IMR-90 (cell line): ENCODE measurements around the gene CMSS1. TPM values are rescaled to one million over a fixed set of nuclear protein-coding genes. Genes with fewer than 3 reads are reported as not detected.
A peak's percentile ranks its signal among the peaks of the same experiment; 100 is the strongest.

Source experiments
- ATAC-seq: fragments of 200-7000 bp; cut with Tn5 transposase; 2 replicates; pipeline ENCODE4 v1.9.1; 2020; ENCODE audit warnings: low read depth, mild to moderate bottlenecking, moderate library complexity
- BruUV-seq: library from RNA; stranded (reverse); fragments of 400-500 nt; replicated peaks from 2 replicates; lab custom pipeline; 2021; lab: Mats Ljungman, UMichigan
- CTCF ChIA-PET: fragments of 300-600 bp; formaldehyde crosslinking; extraction: SDS; loops from one replicate; lab custom pipeline; 2021; ENCODE audit warnings: antibody characterized with exemption; lab: Yijun Ruan, JAX
- POLR2A ChIA-PET: fragments of 300-600 bp; sonication (Branson Sonifier 250); formaldehyde crosslinking; loops from one replicate; lab custom pipeline; 2022; ENCODE audit warnings: antibody characterized with exemption; ENCODE audit not compliant: unreplicated experiment; lab: Charles Lee
- DNase-seq: peaks from one replicate; pipeline ENCODE4 v3.0.0; 2013
- H2AFZ ChIP-seq: replicated peaks from 2 replicates; pipeline ENCODE3; 2013; ENCODE audit warnings: low read length, mild to moderate bottlenecking; ENCODE audit not compliant: poor library complexity
- H2AK5ac ChIP-seq: 2 replicates; pipeline ENCODE4 v1.6.1; 2013; ENCODE audit warnings: low read depth, low read length, inconsistent platforms
- H2AK9ac ChIP-seq: replicated peaks from 2 replicates; pipeline ENCODE3; 2013; ENCODE audit warnings: mild to moderate bottlenecking, low read depth, low read length, moderate library complexity; ENCODE audit not compliant: poor library complexity
- H2BK120ac ChIP-seq: 2 replicates; pipeline ENCODE4 v1.6.1; 2013; ENCODE audit warnings: low read depth, low read length, inconsistent platforms
- H2BK15ac ChIP-seq: 3 replicates; pipeline ENCODE4 v1.6.1; 2013; ENCODE audit warnings: low read depth, low read length, inconsistent platforms
- H2BK20ac ChIP-seq: 2 replicates; pipeline ENCODE4 v1.6.1; 2013; ENCODE audit warnings: low read depth, mild to moderate bottlenecking, inconsistent platforms, low read length, moderate library complexity
- H2BK5ac ChIP-seq: 2 replicates; pipeline ENCODE4 v1.6.1; 2013; ENCODE audit warnings: mild to moderate bottlenecking, low read depth, low read length, inconsistent platforms; ENCODE audit not compliant: poor library complexity, severe bottlenecking
- H3K14ac ChIP-seq: replicated peaks from 2 replicates; pipeline ENCODE4 v1.6.1; 2013; ENCODE audit warnings: low read depth, low read length, inconsistent platforms
- H3K18ac ChIP-seq: 2 replicates; pipeline ENCODE4 v1.6.1; 2013; ENCODE audit warnings: low read depth, low read length, control low read depth
- H3K23ac ChIP-seq: 2 replicates; pipeline ENCODE4 v1.6.1; 2013; ENCODE audit warnings: low read depth, low read length, inconsistent platforms
- H3K27ac ChIP-seq: 2 replicates; pipeline ENCODE4 v1.5.1; 2013; ENCODE audit warnings: mild to moderate bottlenecking, control low read depth, low read length; ENCODE audit not compliant: insufficient read depth
- H3K27me3 ChIP-seq: 2 replicates; pipeline ENCODE4 v1.6.1; 2013; ENCODE audit warnings: low read length; ENCODE audit not compliant: control insufficient read depth, insufficient read depth
- H3K36me3 ChIP-seq: 2 replicates; pipeline ENCODE4 v1.6.1; 2013; ENCODE audit warnings: low read length, mixed read lengths; ENCODE audit not compliant: control insufficient read depth, insufficient read depth
- H3K4ac ChIP-seq: 2 replicates; pipeline ENCODE4 v1.6.1; 2013; ENCODE audit warnings: low read depth, low read length, inconsistent platforms
- H3K4me1 ChIP-seq: 2 replicates; pipeline ENCODE4 v1.6.1; 2013; ENCODE audit warnings: low read length, mixed read lengths; ENCODE audit not compliant: control insufficient read depth, insufficient read depth
- H3K4me2 ChIP-seq: 2 replicates; pipeline ENCODE4 v1.6.1; 2013; ENCODE audit warnings: low read depth, mild to moderate bottlenecking, control low read depth, low read length, moderate library complexity
- H3K4me3 ChIP-seq: 2 replicates; pipeline ENCODE4 v1.5.1; 2013; ENCODE audit warnings: low read depth, mild to moderate bottlenecking, control low read depth, low read length, moderate library complexity; ENCODE audit not compliant: insufficient read depth
- H3K56ac ChIP-seq: 2 replicates; pipeline ENCODE4 v1.6.1; 2013; ENCODE audit warnings: low read length, inconsistent platforms; ENCODE audit not compliant: insufficient read depth; ENCODE audit errors: extremely low read depth
- H3K79me1 ChIP-seq, 2 experiments: 2 replicates each; pipeline ENCODE4 v1.6.1; 2013; ENCODE audit warnings: low read length in 2 of 2, inconsistent platforms in 1 of 2, low read depth in 1 of 2
- H3K9ac ChIP-seq: 2 replicates; pipeline ENCODE4 v1.6.1; 2013; ENCODE audit warnings: low read depth, low read length, control low read depth
- H3K9me1 ChIP-seq: 2 replicates; pipeline ENCODE4 v1.6.1; 2013; ENCODE audit warnings: low read length, inconsistent platforms; ENCODE audit not compliant: insufficient read depth
- H3K9me3 ChIP-seq: 2 replicates; pipeline ENCODE4 v1.6.1; 2013; ENCODE audit warnings: low read length; ENCODE audit not compliant: control insufficient read depth, insufficient read depth
- H4K20me1 ChIP-seq: 2 replicates; pipeline ENCODE4 v1.6.1; 2013; ENCODE audit warnings: low read length, inconsistent platforms; ENCODE audit not compliant: insufficient read depth
- H4K5ac ChIP-seq: 2 replicates; pipeline ENCODE4 v1.6.1; 2013; ENCODE audit warnings: mild to moderate bottlenecking, low read depth, low read length, control low read depth
- H4K8ac ChIP-seq, 2 experiments: 2 replicates each; pipeline ENCODE4 v1.6.1; 2013; ENCODE audit warnings: low read depth in 2 of 2, low read length in 2 of 2, control low read depth in 1 of 2, inconsistent platforms in 1 of 2
- H4K91ac ChIP-seq: 2 replicates; pipeline ENCODE4 v1.6.1; 2013; ENCODE audit warnings: low read depth, low read length, inconsistent platforms; ENCODE audit not compliant: insufficient read depth
- BHLHE40 ChIP-seq: fragments of 150-350 bp; IDR thresholded peaks from 2 replicates; pipeline ENCODE4 v1.6.1; 2016; ENCODE audit warnings: mild to moderate bottlenecking, low read depth, low read length
- CEBPB ChIP-seq: IDR thresholded peaks from 2 replicates; pipeline ENCODE4 v1.6.1; 2012; ENCODE audit warnings: low read depth, low read length, improper control_type of control experiment
- CHD1 ChIP-seq: IDR thresholded peaks from 2 replicates; pipeline ENCODE4 v1.6.1; 2012; ENCODE audit warnings: low read depth, low read length, improper control_type of control experiment
- FOS ChIP-seq: fragments of 150-350 bp; IDR thresholded peaks from 2 replicates; pipeline ENCODE4 v1.6.1; 2016; ENCODE audit warnings: low read depth, low read length
- MAFK ChIP-seq: IDR thresholded peaks from 2 replicates; pipeline ENCODE4 v1.6.1; 2012; ENCODE audit warnings: low read depth, low read length, improper control_type of control experiment
- MAZ ChIP-seq: IDR thresholded peaks from 2 replicates; pipeline ENCODE4 v1.6.1; 2012; ENCODE audit warnings: low read depth, mild to moderate bottlenecking, low read length, improper control_type of control experiment, moderate library complexity, borderline replicate concordance
- MXI1 ChIP-seq: IDR thresholded peaks from 2 replicates; pipeline ENCODE4 v1.6.1; 2012; ENCODE audit warnings: low read depth, mild to moderate bottlenecking, low read length, moderate library complexity, borderline replicate concordance
- NFE2L2 ChIP-seq: fragments of 150-350 bp; IDR thresholded peaks from 2 replicates; pipeline ENCODE4 v1.6.1; 2016; ENCODE audit warnings: low read depth, mild to moderate bottlenecking, low read length
- POLR2A ChIP-seq: IDR thresholded peaks from 2 replicates; pipeline ENCODE4 v1.6.1; 2012; ENCODE audit warnings: mild to moderate bottlenecking, low read depth, low read length
- RAD21 ChIP-seq: IDR thresholded peaks from 2 replicates; pipeline ENCODE4 v1.6.1; 2012; ENCODE audit warnings: low read length, improper control_type of control experiment
- RCOR1 ChIP-seq: IDR thresholded peaks from 2 replicates; pipeline ENCODE4 v1.6.1; 2012; ENCODE audit warnings: mild to moderate bottlenecking, low read length, improper control_type of control experiment; ENCODE audit not compliant: insufficient replicate concordance
- RFX5 ChIP-seq: IDR thresholded peaks from 2 replicates; pipeline ENCODE4 v1.8.0; 2012; ENCODE audit warnings: low read depth, mild to moderate bottlenecking, low read length, moderate library complexity
- SMC3 ChIP-seq: fragments of 150-350 bp; IDR thresholded peaks from 2 replicates; pipeline ENCODE4 v1.6.1; 2016; ENCODE audit warnings: low read depth, mild to moderate bottlenecking, antibody characterized with exemption, low read length, moderate library complexity
- WGBS, 2 experiments: methylation state at CpG; one replicate each; pipeline versions ENCODE4 v1.1.5 to v1.1.7; 2013; ENCODE audit warnings: missing lambda C conversion rate in 2 of 2; ENCODE audit not compliant: insufficient read length in 1 of 2; ENCODE audit errors: extremely low coverage in 2 of 2; 5-methylcytosine and 5-hydroxymethylcytosine counted together
- dilution Hi-C: fragments of 300-500 bp; cut with HindIII; formaldehyde crosslinking; loops from one replicate; pipeline ENCODE4 v1.14.3; 2018; ENCODE audit warnings: low sequenced_read_pairs; ENCODE audit not compliant: unreplicated experiment
- in situ Hi-C: fragments of 300-500 bp; cut with MboI; formaldehyde crosslinking; loops from 3 replicates; pipeline ENCODE4 v1.14.3; 2019; ENCODE audit warnings: low sequenced_read_pairs, inconsistent platforms, mixed read lengths
- intact Hi-C: fragments of 100-400 bp; cut with micrococcal nuclease; formaldehyde crosslinking; loops from 2 replicates; pipeline ENCODE4 v1.10.0; 2022
- polyA plus RNA-seq, 3 experiments: library from polyadenylated mRNA; depleted of rRNA; stranded (reverse); fragments of >200 nt; gene quantifications; 2 replicates each; pipeline ENCODE4 v1.2.3, GENCODE V29; 2012; ENCODE audit warnings: low replicate concordance in 1 of 3
- total RNA-seq: library from RNA; depleted of rRNA; stranded (reverse); fragments of >200 nt; gene quantifications from 2 replicates; pipeline ENCODE4 v1.2.3, GENCODE V29; 2012
- TF ChIP-seq, protein P1 (sequence below): conservative IDR thresholded peaks from 2 replicates; pipeline ENCODE4 v1.5.1; 2012; ENCODE audit warnings: mild to moderate bottlenecking, low read depth, low read length, improper control_type of control experiment
- TF ChIP-seq, protein P2 (sequence below): fragments of 150-350 bp; IDR thresholded peaks from 2 replicates; pipeline ENCODE4 v1.6.1; 2016; ENCODE audit warnings: low read depth, mild to moderate bottlenecking, low read length, moderate library complexity, borderline replicate concordance

Gene CMSS1
- total and polyA plus RNA-seq, 2 of the 4 experiments (the other 2 are of a cell fraction) = 12.5 to 13.6 TPM

DNA sequence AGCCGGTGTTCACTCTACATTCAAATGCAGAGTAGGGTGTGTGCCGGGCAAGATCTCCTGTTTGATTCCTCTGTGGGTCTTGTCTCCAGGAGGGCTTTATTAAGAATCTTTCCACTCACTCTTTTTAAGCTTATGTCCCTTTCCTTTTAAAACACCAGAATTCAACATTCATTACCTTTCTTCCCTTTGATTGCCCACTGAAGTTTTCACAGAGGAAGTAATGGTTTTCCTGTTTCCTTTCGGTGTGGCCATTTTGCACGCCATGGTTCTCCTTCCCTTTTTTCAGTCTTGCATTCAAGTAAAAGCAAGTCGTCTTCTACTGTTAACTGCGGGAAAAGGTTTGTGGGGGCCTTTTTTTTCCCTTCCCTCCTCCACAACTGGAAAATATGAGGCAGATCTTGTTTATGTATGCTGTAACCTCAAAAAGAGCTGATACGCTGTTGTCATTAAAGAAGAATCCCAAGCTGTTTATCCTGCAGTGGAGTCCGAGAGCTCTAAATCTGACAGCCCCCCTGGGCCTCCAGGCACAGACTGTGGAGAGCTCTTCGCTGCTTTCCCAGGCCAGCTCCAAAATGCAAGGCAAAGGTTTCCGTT, 256.1 kb downstream of the CMSS1 start:
- ATAC-seq (peak; percentile 93), DNase-seq (peak; percentile 97)
- Histone ChIP-seq H2AFZ (peak overlapping the region; percentile 71), H3K79me1 (peaks cover 9 to 21% of the 10 kb centered on the region in 2 experiments; a peak in 3 of 4 replicates), H3K4ac (peak overlapping the region; percentile 95), H3K4me2 (peak overlapping the region; percentile 78), H2BK5ac (peak overlapping the region; percentile 98), H4K91ac (peak overlapping the region; percentile 95), H3K14ac (peak overlapping the region; percentile 89), H4K5ac (peak overlapping the region; percentile 100), H2AK5ac (peak overlapping the region; percentile 83), H3K18ac (peak overlapping the region; percentile 99), H2BK20ac (peak overlapping the region; percentile 97), H3K23ac (peak overlapping the region; percentile 97), H3K9me3 (no peaks in the 10 kb centered on the region), H2BK15ac (peak overlapping the region; percentile 96), H3K27me3 (no peaks in the 10 kb centered on the region), H3K56ac (peak overlapping the region; percentile 99), H2AK9ac (peak overlapping the region; percentile 75), H4K8ac (peak overlapping the region; percentile 81 to 97), H4K20me1 (no peaks in the 10 kb centered on the region), H3K9me1 (peaks cover 13% of the 10 kb centered on the region), H3K27ac (peak overlapping the region; percentile 99), H2BK120ac (peak overlapping the region; percentile 97), H3K36me3 (no peaks in the 10 kb centered on the region), H3K4me3 (peak overlapping the region; percentile 15; the same call in 1 of the 2 replicates), H3K4me1 (peaks cover 27% of the 10 kb centered on the region), H3K9ac (peak overlapping the region; percentile 89)
- WGBS, 2 experiments = 0% methylated on average over 1 of the region's 10 CpGs; no CpG with 5 or more reads in 1 of the 2 experiments
- dilution Hi-C loops (no loop called here), intact Hi-C loops (loop anchor here (2.0 to 10.0 kb wide), 3 partner anchors 33 to 1601 kb away; partner anchors contain the start of gene ZBTB11), in situ Hi-C loops (loop anchor here (25.0 kb wide), 2 partner anchors 112 to 212 kb away; no protein-coding TSS in a partner anchor)
- POLR2A ChIA-PET = interaction anchor here (0.5 to 1.9 kb wide), 11 partner anchors 9 to 197 kb away, joined by 3 to 16 read pairs (median 4); partner anchors contain the start of gene TBC1D23
- BruUV-seq = no TSS peak
- CTCF ChIA-PET = interaction anchor here (1.4 kb wide), 1 partner anchor 180 kb away, joined by 5 read pairs; no protein-coding TSS in a partner anchor
- TF ChIP-seq MAFK (peak; percentile 28; the same call in 1 of the 2 replicates), POLR2A (no peak; the same call in 1 of the 2 replicates), RFX5 (no peak), FOS (peak; percentile 77), RAD21 (peak; percentile 16), RCOR1 (peak; percentile 18), NFE2L2 (peak; percentile 23; the same call in 1 of the 2 replicates), CHD1 (peak; percentile 82; the same call in 1 of the 2 replicates), BHLHE40 (peak; percentile 50), MXI1 (no peak), CEBPB (peak; percentile 56), SMC3 (peak; percentile 17; the same call in 1 of the 2 replicates), MAZ (peak; percentile 48; the same call in 1 of the 2 replicates)
- TF ChIP-seq, protein P1, sequence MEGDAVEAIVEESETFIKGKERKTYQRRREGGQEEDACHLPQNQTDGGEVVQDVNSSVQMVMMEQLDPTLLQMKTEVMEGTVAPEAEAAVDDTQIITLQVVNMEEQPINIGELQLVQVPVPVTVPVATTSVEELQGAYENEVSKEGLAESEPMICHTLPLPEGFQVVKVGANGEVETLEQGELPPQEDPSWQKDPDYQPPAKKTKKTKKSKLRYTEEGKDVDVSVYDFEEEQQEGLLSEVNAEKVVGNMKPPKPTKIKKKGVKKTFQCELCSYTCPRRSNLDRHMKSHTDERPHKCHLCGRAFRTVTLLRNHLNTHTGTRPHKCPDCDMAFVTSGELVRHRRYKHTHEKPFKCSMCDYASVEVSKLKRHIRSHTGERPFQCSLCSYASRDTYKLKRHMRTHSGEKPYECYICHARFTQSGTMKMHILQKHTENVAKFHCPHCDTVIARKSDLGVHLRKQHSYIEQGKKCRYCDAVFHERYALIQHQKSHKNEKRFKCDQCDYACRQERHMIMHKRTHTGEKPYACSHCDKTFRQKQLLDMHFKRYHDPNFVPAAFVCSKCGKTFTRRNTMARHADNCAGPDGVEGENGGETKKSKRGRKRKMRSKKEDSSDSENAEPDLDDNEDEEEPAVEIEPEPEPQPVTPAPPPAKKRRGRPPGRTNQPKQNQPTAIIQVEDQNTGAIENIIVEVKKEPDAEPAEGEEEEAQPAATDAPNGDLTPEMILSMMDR = no peak
- TF ChIP-seq, protein P2, sequence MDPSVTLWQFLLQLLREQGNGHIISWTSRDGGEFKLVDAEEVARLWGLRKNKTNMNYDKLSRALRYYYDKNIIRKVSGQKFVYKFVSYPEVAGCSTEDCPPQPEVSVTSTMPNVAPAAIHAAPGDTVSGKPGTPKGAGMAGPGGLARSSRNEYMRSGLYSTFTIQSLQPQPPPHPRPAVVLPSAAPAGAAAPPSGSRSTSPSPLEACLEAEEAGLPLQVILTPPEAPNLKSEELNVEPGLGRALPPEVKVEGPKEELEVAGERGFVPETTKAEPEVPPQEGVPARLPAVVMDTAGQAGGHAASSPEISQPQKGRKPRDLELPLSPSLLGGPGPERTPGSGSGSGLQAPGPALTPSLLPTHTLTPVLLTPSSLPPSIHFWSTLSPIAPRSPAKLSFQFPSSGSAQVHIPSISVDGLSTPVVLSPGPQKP = no peak
